Activated CD8-positive, alpha-beta memory T cell treated with anti-CD3 and anti-CD28 coated beads, Interleukin-2, amount 50 U/mL, for 4 hours (primary cell): ENCODE data around the gene FAM168B.
"Not testable (repeated sequence)": the region's sequence is repeated elsewhere in the genome, so short reads cannot be mapped to it uniquely, and the experiment has no call there.

Experiments
- DNase-seq: peaks from one replicate; pipeline ENCODE4 v3.0.0-alpha.2; 2020

The FAM168B gene

GRCh38 chr2:131094463-131095281, 1.4 kb upstream of the FAM168B start:
- DNase-seq = no peak

DNA sequence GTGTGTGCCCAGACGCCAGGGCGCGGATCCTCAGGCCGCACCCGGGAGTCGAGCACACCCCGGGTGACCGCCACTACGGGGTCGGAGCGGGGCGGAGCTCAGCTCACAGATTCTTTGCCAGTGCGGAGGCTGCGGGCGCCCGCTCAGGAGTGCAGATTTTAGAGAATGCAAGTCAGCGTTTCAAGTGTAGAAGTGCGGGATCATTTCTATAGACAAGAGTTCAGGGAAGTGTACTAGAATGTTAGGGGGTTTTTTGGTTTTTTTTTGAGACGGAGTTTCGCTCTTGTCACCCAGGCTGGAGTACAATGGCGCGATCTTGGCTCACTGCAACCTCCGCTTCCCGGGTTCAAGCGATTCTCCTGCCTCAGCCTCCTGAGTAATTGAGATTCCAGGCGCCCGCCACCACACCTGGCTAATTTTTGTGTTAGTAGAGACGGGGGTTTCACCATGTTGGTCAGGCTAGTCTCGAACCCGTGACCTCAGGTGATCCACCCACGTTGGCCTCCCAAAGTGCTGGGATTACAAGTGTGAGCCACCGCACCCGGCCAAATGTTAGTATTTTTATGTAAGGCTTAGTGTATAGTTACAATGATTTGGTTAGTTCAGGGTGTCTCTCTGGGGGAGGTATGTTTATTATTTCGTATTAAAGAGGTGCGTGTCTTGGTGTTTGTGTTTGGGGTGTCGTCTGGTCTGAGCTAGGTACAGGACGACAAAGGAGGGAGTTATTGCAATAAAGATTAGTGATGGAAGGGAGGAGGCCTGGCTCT, 619 bp upstream of the FAM168B start:
- no peak for DNase-seq

GRCh38 chr2:131092458-131093005, 728 bp downstream of the FAM168B start:
- DNase-seq = peak; percentile 35

DNA sequence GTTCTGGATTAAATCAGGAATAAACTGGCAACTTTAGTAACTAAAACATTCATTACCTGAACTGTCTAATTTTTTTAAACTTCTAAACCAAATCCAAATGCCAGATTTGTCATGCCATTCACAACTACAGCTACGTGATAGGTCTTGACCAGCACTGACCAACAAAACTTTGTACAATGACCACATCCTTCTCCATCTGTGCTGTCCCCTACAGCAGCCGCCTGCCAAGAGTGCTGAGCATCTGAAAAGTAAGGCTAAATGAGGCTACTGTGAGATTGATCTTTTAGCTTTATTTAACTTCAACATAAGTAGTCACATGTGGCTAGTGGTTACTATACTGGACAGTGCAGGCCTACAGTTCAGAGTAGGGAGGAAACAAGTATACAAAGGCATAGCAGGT, 7.6 kb downstream of the FAM168B start:
- DNase-seq = no peak

DNA sequence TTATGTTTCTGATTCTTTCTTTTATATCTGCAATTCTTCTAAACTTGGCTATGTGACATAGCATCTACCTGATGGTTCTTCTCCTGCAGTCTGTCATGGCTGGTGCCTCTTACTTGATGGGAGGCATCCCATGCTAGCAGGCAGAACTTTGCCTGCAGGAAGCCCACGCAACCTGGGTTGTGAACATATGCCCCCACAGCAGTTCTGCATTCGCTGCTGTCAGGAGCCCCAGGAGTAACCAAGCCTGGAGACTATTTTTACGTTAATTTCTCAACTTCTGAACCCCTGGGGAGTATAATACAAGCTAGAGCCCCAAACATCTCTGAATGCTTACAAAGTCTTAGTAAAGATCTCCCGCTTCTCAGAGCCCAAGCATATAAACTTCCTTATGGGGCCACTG, 12.1 kb downstream of the FAM168B start:
- DNase-seq = no peak

GRCh38 chr2:131079931-131080330, 13.3 kb downstream of the FAM168B start:
- not testable (repeated sequence) for DNase-seq

- DNase-seq = no peak
Observed at GRCh38 chr2:131077966-131078365, 15.3 kb downstream of the FAM168B start.

DNA sequence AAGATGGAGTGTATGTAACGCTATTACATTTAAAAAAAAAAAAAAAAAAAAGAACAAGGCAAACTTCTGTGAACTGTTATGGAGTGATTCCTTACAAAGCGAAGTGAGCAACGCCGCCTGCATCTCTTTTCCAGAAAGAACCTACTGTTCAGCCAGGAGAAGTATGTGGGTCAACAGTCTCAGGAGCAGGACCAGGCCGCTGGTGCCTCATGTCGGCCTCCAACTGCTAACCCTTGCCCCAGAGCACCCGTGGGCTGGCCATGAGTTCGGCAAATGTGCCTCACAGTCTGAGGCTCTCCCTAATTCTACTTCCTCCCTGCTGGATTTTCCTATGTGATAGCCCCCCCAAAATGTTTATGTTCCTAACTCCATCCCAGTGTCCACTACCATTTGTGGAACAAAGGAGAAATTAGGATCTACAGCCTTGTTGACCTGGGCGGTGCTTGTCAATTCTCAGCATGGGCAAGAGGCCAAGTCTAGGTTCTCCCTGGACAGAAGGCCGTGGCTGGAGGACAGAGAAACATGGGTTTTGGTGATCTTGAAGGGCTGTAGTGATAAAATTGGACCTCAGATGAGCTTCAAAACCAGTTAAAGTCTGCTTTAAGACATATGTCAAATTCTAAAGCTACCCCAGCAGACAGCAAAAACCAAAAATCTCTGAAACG, 15.9 kb downstream of the FAM168B start:
- no peak for DNase-seq

GRCh38 chr2:131076707-131077106, 16.6 kb downstream of the FAM168B start:
- no peak for DNase-seq

DNA sequence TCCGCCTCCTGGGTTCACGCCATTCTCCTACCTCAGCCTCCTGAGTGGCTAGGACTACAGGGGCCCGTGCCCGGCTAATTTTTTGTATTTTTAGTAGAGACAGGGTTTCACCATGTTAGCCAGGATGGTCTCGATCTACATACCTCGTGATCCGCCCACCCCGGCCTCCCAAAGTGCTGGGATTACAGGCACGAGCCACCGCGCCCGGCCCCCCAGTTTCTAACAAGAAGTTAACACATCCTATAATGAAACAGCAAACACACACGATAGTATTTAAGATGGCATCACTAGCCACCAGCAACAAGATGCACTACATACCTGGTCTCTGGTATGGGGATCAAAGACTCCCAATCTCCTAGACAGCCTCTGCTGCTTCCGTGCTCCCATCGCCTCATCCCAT, 17.7 kb downstream of the FAM168B start:
- DNase-seq = not testable (repeated sequence)

GRCh38 chr2:131068172-131068571, 25.1 kb downstream of the FAM168B start:
- DNase-seq = not testable (repeated sequence)

DNA sequence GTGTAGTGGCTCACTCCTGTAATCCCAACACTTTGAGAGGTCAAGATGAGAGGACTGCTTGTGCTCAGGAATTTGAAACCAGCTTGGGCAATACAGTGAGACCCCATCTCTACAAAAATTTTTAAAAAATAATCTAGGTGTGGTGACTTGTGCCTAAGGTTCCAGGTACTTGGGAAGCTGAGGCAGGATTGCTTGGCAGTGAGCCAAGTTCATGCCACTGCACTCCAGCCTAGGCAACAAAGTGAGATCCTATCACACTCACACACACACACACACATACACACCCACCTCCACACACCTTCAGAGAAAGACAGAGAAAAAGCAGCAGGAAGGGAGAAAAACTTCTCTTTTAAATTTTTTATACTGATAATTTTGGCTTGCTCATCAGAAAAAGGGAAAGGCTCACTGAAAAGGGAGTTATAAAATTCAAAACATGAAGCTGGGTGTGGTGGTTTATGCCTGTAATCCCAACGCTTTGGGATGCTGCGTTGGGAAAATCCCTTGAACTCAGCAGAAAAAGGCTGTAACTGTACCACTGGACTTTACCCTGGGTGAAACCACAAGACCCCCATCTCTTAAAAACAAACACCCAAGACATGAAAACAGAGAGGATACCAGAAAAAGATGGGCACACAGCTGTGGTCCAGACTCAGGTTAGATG, 25.7 kb downstream of the FAM168B start:
- no peak for DNase-seq

DNA sequence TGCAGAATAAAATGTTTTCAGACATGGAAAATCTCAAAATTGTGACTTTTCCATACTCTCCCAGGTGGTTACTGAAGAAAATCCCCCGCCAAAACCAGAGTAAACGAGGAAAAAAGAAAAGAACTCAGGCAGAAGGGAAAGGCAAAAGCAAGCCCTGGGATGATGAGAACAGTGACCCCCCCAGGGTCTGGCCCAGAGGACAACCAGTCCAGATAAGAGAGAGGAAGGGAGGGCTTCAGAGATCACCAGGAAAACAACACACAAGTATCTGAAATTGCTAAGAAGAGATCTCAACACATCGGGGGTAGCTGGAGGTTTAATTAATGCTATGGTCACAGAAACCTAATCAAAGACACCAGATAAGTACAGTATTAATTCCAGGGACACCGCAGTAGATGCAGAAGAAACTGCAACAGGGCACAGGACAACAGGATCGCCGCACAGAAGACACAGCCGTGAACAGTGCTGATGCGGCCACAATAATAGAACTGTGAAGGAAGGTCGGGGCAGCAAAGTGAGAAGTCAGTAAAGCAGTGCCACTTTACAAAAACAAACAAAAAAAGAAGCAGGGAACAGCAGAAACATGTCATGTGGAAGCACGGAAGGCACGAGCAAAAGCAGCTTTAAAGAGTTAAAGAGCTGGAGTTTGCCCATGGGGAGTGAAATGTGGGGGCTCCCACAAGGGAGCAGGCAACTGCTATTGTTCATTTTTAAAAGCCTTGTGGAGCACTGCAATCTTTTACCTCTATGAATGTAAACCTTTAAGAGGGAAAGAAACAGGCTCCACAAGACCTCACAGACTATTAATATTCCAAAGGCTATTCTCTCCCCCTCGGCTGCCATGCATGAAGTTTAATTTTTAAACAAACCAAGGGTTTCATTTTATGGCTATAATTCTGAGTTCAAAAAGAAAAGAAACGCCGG, 28.4 kb downstream of the FAM168B start:
- DNase-seq = no peak

- no peak for DNase-seq
Observed at GRCh38 chr2:131063501-131064283, 29.6 kb downstream of the FAM168B start.

- no peak for DNase-seq
Observed at GRCh38 chr2:131058920-131059319, 34.3 kb downstream of the FAM168B start.

DNA sequence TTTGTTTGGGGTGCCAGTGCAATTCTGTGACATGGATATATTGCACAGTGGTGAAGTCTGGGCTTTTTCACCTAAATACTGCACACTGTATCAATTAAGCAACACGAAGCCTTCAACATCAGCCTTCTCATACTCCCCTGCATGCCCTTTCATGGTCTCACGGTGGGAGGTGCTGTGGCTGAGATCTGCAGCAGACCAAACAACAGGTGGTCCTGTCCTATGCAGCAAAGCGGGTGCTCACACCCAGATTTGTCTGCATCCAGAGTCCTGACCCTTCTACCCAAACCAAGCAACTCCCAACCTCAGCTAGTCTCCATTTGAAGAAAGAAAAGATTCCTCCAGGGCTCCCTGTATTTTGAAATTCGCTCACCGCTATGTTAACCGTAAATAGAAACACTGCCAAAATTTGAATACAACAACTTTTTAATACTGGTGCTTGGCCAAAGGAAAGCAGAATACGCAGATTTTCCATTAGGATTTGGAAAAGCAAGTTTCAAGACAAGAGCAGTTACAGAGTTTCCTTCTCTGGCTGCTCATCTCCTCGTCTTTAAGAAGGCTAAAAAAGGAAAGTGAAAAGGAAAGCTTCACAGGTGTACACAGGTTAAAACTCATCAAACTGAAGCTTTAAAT, 34.9 kb downstream of the FAM168B start:
- no peak for DNase-seq

DNA sequence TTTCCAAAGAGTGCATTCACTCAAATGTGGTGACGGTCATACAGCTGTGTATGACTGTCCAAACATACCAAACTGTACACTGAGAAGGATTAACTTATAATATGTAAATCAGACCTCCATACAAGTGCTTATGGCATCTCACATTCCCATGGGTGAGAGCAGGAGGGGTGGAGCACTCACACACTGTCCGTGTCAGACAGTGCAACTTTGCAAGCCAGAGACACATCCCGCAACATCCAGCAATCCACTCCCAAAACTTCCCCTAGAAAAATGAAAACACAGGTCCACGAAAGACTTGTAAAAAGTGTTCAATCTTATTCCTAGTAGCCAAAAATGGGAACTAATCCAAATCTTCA, 36.4 kb downstream of the FAM168B start:
- DNase-seq = no peak

- DNase-seq = no peak
Observed at GRCh38 chr2:131056204-131056931, 36.9 kb downstream of the FAM168B start.

DNA sequence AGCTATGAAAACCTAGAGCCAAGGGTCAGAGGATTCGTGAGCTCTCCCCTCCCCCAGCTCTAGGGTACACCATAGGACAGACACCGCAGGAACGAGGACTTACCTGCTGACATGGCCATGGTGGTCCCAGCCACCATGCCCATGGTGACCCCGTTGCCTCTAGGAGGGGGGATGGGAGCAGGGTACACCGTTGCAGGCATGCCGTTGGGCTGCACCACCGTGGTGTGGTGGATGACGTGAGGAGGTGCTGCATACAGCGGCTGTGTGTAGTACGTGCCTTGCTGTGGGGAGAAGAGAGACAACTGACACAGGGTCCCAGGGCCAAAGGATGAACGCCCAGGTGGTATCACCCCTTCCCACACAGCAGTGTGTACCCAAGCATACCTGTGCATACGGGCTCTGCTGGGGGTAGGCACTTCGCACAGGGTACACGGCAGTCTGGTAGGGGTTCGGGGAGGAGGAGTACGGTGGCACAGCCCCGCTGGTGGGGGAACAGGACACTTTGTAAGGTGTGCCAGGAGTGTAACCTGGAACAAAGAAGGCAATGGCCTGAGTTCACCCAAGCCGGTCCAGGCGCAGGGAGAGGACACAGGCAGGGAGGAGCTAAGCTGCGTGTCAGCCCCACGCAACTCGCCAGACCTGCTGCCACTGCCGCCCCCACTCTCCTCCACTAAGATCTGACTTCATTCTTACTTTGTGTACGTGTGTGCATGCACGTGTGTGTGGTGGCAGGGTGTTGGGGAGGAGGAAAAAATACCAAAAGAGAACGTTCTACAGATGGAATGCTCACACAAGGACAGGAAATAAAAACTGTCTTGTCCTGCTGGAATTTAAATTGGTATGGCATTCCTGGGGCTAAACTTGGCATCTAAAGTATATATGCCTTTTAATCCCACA, 37.8 kb downstream of the FAM168B start:
- no peak for DNase-seq
